Ishikawa (cell line): ENCODE measurements around the gene C18orf63.

ENCODE experiments used
- CEBPB ChIP-seq: IDR thresholded peaks from 2 replicates; pipeline ENCODE4 v1.6.1; 2012
- CREB1 ChIP-seq: IDR thresholded peaks from 2 replicates; pipeline ENCODE4 v1.6.1; 2012; ENCODE audit warnings: low read depth
- EGR1 ChIP-seq: IDR thresholded peaks from 2 replicates; pipeline ENCODE4 v1.6.1; 2012
- EP300 ChIP-seq: IDR thresholded peaks from 2 replicates; pipeline ENCODE4 v1.6.1; 2012; ENCODE audit warnings: borderline replicate concordance
- FOXM1 ChIP-seq: IDR thresholded peaks from 2 replicates; pipeline ENCODE4 v1.6.1; 2012; ENCODE audit warnings: low read depth, borderline replicate concordance
- NFIC ChIP-seq: IDR thresholded peaks from 2 replicates; pipeline ENCODE4 v1.6.1; 2012
- RAD21 ChIP-seq: IDR thresholded peaks from 2 replicates; pipeline ENCODE4 v1.6.1; 2012; ENCODE audit warnings: low read depth
- TAF1 ChIP-seq: IDR thresholded peaks from 2 replicates; pipeline ENCODE4 v1.6.1; 2012; ENCODE audit warnings: low read depth, mild to moderate bottlenecking
- TCF12 ChIP-seq: IDR thresholded peaks from 2 replicates; pipeline ENCODE4 v1.6.1; 2012; ENCODE audit warnings: low read depth
- TEAD4 ChIP-seq: IDR thresholded peaks from 2 replicates; pipeline ENCODE4 v1.6.1; 2012
- YY1 ChIP-seq: IDR thresholded peaks from 2 replicates; pipeline ENCODE4 v1.6.1; 2012; ENCODE audit warnings: low read depth
- ZBTB7A ChIP-seq: IDR thresholded peaks from 2 replicates; pipeline ENCODE4 v1.6.1; 2012; ENCODE audit warnings: low read depth
- TF ChIP-seq, protein P1 (sequence below): IDR thresholded peaks from 2 replicates; pipeline ENCODE4 v1.6.1; 2012; ENCODE audit warnings: low read depth, mild to moderate bottlenecking
- TF ChIP-seq, protein P2 (sequence below): IDR thresholded peaks from 2 replicates; pipeline ENCODE4 v1.6.1; 2012
- TF ChIP-seq, protein P3 (sequence below): IDR thresholded peaks from 2 replicates; pipeline ENCODE4 v1.6.1; 2012

Gene C18orf63

DNA sequence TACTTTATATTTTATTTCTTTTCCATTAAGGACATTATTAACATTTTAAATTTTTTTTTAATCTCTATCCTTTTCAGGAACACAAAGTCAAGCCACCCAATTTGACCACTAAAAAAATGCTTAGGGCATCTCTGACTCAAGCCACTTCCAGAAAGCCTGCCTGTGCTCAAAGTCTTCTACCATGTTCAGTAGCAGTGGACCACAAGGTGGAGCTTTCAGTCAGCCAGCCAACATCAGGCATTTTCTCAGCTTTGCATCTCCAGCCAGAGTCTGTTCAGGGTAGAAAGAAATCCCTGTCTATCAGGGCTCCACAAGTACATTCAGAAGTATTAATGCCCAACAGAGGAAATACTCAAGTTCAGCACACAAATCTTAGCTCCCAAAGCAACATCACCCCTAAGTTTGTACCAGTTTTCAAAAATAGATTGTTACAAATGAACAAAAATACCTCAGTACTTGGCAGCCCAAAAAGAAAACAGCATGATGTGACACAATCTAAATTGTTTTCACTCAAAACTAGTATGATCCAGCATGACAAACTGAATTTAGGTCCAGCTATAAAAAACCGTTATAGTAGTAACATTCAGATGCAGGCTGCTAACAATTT lies 37.6 kb downstream of the C18orf63 start:
- TF ChIP-seq RAD21, result peak; percentile 71
- TF ChIP-seq, protein P1, sequence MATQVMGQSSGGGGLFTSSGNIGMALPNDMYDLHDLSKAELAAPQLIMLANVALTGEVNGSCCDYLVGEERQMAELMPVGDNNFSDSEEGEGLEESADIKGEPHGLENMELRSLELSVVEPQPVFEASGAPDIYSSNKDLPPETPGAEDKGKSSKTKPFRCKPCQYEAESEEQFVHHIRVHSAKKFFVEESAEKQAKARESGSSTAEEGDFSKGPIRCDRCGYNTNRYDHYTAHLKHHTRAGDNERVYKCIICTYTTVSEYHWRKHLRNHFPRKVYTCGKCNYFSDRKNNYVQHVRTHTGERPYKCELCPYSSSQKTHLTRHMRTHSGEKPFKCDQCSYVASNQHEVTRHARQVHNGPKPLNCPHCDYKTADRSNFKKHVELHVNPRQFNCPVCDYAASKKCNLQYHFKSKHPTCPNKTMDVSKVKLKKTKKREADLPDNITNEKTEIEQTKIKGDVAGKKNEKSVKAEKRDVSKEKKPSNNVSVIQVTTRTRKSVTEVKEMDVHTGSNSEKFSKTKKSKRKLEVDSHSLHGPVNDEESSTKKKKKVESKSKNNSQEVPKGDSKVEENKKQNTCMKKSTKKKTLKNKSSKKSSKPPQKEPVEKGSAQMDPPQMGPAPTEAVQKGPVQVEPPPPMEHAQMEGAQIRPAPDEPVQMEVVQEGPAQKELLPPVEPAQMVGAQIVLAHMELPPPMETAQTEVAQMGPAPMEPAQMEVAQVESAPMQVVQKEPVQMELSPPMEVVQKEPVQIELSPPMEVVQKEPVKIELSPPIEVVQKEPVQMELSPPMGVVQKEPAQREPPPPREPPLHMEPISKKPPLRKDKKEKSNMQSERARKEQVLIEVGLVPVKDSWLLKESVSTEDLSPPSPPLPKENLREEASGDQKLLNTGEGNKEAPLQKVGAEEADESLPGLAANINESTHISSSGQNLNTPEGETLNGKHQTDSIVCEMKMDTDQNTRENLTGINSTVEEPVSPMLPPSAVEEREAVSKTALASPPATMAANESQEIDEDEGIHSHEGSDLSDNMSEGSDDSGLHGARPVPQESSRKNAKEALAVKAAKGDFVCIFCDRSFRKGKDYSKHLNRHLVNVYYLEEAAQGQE, result no peak

GRCh38 chr18:74356959-74357358 lies 41.3 kb downstream of the C18orf63 start:
- TF ChIP-seq RAD21 (no peak), TAF1 (no peak), EGR1 (no peak), CREB1 (no peak), TEAD4 (no peak), YY1 (no peak), NFIC (no peak), FOXM1 (no peak), CEBPB (no peak), EP300 (no peak), TCF12 (no peak)
- TF ChIP-seq, protein P1, result no peak
- TF ChIP-seq, protein P2, sequence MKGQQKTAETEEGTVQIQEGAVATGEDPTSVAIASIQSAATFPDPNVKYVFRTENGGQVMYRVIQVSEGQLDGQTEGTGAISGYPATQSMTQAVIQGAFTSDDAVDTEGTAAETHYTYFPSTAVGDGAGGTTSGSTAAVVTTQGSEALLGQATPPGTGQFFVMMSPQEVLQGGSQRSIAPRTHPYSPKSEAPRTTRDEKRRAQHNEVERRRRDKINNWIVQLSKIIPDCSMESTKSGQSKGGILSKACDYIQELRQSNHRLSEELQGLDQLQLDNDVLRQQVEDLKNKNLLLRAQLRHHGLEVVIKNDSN, result no peak
- TF ChIP-seq, protein P3, sequence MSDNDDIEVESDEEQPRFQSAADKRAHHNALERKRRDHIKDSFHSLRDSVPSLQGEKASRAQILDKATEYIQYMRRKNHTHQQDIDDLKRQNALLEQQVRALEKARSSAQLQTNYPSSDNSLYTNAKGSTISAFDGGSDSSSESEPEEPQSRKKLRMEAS, result no peak

DNA sequence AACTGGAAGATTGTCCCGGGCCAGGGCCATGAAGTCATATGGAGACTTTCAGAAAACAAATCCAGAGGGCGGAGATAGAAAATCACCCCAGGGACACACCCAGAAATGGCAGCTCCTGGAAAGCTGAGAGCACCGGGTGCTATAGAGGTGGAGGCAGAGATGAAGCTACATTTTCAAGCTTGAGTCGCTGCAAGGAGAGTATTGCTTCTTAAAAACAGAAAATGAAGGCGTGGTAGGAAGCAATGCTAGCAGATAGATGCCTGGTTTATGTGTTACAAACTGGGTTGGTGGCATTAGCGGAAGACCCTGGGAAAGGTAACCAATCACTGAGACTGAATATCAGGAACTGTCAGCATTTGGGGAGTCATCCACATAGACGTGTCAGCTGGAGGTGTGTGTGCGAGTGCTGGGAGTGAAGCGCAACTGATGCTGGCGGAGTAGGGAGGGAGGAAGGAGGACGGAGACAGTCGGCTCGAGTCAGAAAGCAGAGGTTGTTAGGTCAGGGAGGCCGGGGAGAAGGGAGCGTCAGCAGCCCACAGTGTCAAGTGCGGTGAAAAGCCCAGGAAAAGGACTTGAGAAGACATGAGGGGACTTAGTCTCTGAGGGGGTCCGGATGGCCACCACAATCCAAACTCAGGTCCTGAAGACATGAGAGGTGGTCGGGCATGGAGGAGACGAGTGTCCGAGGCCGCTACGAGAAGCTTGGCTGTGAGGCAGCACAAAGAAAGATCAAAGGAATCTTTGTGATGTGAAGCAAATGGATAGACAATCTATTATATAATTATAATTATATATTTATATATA lies 45.4 kb downstream of the C18orf63 start:
- TF ChIP-seq, protein P1, result no peak
- TF ChIP-seq TAF1 (no peak), YY1 (no peak), RAD21 (no peak), EP300 (no peak), EGR1 (no peak), FOXM1 (no peak), TEAD4 (no peak), CREB1 (no peak)
- TF ChIP-seq, protein P3, result no peak
- TF ChIP-seq, protein P2, result no peak

GRCh38 chr18:74367905-74368304 lies 52.3 kb downstream of the C18orf63 start:
- no peak for TF ChIP-seq EGR1
- no peak for TF ChIP-seq TEAD4
- no peak for TF ChIP-seq YY1
- no peak for TF ChIP-seq TAF1
- TF ChIP-seq, protein P1, result no peak
- no peak for TF ChIP-seq ZBTB7A
- no peak for TF ChIP-seq EP300
- TF ChIP-seq NFIC, result no peak
- TF ChIP-seq CREB1, result no peak
- TF ChIP-seq, protein P3, result no peak
- TF ChIP-seq CEBPB, result no peak
- TF ChIP-seq, protein P2, result no peak
- no peak for TF ChIP-seq TCF12
- TF ChIP-seq FOXM1, result no peak
- no peak for TF ChIP-seq RAD21
